Suppressor macrophage treated with lipopolysaccharide for 4 hours (primary cell): Measurements from ENCODE around the gene TDRD12.
"Not testable (repeated sequence)": the region's sequence is repeated elsewhere in the genome, so short reads cannot be mapped to it uniquely, and the experiment has no call there.

ENCODE experiments used
- DNase-seq: peaks from one replicate; pipeline ENCODE4 v3.0.0-alpha.2; 2020

TDRD12 gene

DNA sequence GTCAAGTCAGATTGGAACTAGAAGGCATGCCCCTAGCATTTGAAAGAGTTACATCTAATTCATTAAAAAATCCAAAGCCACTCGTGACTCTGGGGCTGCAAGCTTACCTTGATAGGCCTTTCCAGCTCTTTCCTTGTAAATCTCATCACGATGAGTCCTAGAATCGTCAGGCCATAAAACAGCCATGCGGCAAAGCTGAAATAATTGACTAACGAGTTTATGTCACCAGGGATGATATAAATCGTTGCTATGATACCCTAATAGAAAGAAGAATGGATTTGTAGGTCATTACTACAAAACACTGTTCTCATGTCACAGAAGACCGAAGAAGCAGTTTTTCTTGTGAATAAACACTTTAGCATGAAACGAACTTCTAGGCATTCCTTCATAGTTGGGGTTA is 122.5 kb downstream of the TDRD12 start:
- DNase-seq = no peak

DNA sequence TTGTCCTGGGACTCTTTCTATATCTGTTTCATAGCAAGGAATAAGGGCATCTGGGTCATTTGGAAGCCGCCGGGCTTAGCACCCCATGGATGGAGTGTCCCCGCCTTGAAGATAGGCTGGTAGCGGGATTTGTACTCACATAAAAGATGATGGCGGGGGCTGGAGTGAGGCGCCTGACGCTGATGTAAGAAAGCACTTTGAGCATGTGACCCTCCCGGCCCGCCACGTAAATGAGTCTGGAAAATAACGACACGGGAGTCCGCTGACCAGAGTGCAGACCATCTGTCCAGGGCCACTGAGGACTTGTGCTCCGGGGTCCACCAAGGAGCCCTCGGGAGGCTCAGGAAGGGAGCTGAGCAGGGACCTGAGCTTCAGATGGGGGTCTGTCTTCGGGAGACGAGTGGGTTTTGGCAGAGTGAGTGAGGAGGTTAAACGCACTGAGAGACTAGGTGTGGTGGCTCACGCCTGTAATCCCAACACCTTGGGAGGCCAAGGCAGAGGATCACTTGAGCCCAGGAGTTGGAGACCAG is 124.2 kb downstream of the TDRD12 start:
- DNase-seq = no peak

DNA sequence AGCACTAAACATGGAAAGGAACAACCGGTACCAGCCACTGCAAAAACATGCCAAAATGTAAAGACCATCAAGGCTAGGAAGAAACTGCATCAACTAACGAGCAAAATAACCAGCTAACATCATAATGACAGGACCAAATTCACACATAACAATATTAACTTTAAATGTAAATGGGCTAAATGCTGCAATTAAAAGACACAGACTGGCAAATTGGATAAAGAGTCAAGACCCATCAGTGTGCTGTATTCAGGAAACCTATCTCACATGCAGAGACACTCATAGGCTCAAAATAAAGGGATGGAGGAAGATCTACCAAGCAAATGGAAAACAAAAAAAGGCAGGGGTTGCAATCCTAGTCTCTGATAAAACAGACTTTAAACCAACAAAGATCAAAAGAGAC is 128.5 kb downstream of the TDRD12 start:
- DNase-seq = not testable (repeated sequence)

DNA sequence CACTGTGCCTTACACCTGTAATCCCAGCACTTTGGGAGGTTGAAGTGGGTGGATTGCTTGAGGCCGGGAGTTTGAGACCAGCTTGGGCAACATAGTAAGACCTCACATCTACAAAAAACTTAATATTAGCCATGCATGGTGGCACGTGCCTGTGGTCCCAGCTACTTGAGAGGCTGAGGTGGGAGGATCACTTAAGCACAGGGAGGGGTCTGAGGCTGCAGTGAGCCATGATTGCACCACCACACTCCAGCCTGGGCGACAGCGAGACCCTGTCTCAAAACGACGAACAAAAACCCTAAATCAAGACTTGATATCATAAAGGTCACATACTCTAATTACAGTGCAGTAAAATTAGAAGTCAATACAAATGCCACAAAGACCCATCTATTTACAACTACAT is 132.6 kb downstream of the TDRD12 start:
- DNase-seq = no peak

DNA sequence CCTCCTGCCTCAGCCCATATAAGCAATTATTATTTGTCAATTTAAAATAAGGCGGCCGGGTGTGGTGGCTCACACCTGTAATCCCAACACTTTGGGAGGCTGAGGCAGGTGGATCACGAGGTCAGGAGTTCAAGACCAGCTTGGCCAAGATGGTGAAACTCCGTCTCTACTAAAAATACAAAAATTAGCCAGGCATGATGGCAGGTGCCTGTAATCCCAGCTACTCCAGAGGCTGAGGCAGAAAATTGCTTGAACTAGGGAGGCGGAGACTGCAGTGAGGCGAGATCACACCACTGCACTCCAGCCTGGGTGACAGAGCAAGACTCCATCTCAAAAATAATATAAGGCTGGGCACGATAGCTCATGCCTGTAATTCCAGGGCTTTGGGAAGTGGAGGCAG is 137.3 kb downstream of the TDRD12 start:
- not testable (repeated sequence) for DNase-seq

GRCh38 chr19:32857584-32857983 is 138.0 kb downstream of the TDRD12 start:
- no peak for DNase-seq

- DNase-seq = no peak
Observed at GRCh38 chr19:32858155-32858554, 138.6 kb downstream of the TDRD12 start.

DNA sequence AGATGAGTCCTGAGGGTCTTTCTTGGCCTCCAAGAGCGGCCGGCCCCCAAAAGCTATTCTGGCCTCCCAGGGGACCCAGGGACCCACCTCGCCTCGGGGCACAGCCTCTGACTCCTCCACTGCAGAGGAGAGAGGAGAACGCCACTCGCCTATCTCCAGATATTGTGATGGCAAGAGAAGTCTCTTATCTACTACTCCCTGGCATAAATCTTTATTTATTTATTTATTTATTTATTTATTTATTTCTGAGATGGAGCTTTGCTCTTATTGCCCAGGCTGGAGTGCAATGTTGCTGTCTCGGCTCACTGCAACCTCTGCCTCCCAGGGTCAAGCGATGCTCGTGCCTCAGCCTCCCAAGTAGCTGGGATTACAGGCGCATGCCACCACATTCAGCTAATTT is 139.0 kb downstream of the TDRD12 start:
- DNase-seq = no peak

GRCh38 chr19:32859591-32859990 is 140.0 kb downstream of the TDRD12 start:
- DNase-seq = no peak

DNA sequence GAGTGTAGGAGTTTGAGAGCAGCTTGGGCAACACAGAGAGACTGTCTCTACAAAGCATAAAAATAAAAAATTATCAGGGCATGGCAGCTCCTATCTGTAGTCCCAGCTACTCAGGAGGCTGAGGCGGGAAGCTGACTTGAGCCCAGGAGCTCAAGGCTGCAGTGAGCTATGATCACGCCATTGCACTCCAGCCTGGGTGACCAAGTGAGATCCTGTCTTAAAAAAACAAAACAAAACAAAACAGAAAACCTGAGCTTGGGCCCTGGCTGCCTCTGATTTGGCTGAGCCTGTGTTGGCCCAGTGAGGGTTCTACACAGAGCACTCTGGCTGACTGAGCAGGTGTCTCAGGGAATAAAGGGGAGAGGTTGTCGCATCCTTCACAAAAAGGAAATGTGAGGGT is 142.0 kb downstream of the TDRD12 start:
- no peak for DNase-seq

DNA sequence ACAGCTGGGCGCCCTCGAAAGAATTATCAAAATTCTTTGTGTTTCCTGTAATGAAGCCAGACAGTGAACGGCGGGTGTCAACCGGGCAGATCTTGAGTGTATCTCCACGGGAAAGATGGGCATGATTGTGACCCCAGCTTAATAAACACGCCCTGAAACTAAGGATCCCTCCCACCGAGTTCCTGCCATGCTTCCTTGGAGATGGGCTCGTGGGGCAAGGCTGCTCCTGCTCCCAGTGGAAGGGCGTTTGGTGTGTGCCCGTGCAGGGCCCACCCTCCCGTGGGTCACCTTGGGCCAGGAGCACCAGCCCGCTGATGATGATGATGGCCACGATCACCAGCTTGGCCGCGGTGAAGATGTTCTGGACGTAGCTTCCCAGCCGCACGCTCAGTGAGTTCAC is 142.6 kb downstream of the TDRD12 start:
- DNase-seq = no peak

DNA sequence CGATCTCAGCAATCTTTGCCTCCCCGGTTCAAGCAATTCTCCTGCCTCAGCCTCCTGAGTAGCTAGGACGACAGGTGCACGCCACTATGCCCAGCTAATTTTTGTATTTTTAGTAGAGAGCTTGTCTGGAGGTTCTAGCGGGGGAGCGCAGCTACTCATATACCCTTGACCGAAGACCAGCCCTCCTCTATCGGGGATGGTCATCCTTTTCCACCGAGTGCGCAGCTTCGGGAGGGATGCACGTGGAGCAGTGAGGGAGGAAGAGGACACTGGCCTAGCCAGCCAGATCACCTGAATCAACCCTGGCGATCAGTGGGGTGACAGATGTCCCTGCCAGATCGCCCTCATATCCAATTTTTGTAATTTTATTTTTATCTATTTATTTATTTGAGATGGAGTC is 143.2 kb downstream of the TDRD12 start:
- no peak for DNase-seq

DNA sequence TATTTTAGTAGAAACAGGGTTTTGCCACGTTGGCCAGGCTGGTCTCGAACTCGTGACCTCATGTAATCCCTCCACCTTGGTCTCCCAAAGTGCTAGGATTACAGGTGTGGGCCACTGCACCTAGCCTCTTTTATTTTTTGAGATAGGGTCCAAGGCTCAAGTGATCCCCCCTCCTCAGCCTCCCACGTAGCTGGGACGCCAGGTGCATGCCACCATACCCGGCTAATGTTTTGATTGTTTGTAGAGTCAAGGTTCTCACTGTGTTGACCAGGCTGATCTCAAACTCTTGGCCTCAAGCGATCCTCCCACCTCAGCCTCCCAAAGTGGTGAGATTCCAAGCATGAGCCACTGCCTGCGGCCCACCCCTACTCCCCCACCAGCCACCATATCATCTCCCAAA is 143.7 kb downstream of the TDRD12 start:
- DNase-seq = no peak

GRCh38 chr19:32863841-32864240 is 144.3 kb downstream of the TDRD12 start:
- DNase-seq = no peak

DNA sequence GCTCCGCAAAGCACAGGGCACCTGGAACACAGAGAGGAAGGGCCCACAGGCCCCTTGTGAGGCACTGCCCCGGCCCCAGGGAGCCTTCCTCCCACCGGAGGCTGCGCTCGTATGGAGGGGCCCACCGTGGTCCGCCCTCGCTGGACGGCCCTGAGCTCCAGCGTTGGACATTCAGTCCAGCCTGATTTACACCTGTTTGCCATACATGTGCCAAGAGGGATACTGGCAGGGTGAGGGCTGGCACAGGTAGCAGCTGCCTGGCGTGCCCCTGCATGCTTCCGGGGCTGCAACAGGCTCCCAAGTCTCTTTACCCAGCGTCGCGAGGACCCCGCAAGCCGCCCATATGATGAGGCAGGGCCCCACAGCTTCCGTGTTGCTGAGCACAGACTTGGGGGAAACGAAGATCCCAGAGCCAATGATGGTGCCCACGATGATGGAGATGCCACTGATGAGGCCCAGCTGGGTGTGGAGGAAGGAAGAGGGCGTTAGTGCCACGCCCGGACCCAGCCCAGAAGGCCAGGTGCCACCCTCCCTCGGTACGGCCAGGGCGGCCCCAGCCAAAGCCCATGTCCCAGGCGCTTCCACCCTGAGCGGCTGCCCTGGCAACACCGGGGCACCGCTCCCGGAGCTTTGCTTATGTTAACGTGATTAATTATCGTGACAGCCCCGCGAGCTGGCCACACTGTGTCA is 144.9 kb downstream of the TDRD12 start:
- DNase-seq = no peak

DNA sequence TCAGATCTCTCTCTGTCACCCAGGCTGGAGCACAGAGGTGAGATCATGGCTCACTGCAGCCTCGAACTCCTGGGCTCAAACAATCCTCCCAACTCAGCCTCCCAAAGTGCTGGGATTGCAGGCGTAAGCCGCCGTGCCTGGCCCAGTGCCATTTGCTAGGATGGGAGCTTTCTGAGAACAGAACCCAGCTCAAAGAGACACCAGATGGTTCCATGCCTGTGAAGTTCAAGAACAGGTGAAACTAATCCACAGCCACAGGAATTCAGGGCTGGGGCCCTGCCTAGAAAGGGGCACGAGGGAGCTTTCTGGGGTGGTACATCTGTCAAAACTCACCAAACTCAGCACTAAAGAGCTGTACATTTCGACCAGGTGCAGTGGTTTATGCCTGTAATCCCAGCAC is 145.8 kb downstream of the TDRD12 start:
- no peak for DNase-seq

DNA sequence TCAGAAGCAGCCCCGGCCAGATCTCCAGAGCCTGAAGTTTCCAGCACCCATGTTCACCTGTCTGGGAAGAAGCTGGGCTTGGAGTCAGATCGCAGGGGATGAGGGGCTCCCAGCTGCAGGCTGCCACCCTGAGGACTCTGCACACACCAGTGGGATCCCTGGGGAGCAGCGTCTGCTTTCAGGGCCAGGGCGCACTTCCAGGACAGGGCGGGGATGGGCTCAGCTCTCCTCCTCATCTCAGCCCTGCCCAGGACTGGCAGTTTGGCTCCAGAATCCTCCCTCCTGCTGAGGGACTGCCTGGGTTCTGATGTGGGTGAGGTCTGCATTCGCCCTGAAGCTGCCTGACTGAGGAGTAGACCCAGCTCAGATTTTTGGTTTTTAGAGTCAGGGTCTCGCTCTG is 146.5 kb downstream of the TDRD12 start:
- no peak for DNase-seq

GRCh38 chr19:32866564-32867265 is 147.1 kb downstream of the TDRD12 start:
- no peak for DNase-seq

GRCh38 chr19:32867436-32867835 is 147.9 kb downstream of the TDRD12 start:
- not testable (repeated sequence) for DNase-seq

DNA sequence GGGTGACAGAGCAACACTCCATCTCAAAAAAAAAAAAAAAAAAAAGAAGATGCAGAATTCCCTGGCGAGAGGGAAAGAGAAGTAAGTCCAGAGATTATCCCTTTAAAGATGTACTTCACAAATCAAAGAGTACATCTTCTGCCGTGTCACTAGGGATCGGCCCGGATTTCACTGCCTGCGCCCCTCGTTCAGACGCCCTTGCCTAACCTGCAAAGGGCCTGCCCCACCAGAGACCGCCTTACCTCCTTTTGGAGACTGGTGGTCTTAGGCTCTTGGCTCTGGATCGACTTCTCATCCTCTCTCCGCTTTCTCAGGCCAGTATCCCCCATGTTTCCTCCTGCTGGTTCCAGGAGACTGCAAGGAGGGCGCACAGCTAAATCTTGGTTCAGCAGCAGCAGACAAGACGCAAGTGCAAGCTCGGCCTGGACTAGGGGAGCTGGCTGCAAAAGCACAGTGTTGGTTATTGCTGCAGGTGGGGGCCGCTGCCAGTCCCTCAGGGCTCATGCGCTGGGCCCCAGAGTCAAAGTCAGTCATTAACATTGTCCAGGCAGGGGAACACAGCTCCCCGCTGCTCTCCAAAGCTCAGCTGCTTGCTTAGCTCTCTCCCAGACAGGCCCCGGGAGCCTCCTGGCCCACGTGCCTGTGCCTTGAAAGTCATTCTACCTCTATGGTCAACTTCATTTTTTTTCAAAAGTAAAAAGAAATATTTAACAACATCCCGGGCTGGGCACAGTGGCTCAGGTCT is 148.8 kb downstream of the TDRD12 start:
- no peak for DNase-seq

GRCh38 chr19:32869369-32869965 is 149.9 kb downstream of the TDRD12 start, which contains the start of gene SLC7A9:
SLC7A9 (minus strand) TSS chr19:32869767; CDS start chr19:32868534, 1,233 bp downstream.
- no peak for DNase-seq

DNA sequence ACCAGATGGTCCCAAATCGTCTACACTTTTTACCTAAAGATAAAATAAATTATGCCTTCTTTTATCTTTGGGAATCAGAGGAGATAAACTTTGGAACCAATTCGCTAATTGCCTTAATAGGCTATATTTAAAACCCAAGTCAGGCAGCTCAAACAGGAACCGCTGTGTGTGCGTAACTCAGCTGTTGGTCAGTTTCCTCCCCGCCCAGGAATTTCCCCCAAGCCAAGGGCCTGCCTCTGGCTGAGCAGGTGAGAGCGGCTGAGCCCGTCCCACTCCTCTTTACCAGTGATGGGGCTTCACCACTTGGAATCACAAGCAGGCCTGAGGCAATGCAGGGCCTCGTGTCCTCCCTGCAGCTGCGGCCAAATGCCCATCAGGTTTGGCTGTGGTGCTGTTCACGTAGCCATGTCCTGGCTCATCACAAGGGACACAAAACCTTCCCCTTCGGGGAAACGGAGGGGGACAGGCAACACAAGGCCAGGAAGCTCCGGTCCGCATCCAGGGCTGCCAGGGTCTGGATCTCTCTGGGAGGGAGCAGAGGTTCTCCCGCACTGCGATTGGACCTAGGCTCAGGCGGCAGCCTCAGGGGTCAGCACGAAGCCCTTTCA is 150.5 kb downstream of the TDRD12 start:
- DNase-seq = no peak

DNA sequence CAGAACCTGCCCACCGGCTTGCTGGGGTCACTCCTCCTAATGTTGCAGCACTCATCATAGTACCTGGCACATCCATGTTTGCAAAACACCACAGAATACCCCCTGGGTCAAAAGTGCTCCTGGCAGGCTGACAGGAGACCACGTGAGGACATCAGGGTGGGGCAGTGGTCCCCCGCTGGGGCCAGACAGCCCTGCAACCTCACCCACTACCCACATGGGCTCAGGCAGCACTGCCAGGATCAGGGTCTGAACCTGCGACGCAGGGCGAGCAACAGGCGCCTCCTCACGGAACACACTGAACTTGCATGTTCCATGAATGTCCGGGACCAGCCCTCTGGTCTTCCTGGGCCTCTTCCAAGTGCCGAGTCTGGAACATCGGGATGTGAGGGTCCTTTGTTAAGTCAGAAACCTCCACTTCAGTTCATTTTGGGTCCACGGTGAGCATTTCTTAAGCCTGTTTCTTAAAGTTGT is 151.4 kb downstream of the TDRD12 start:
- DNase-seq = no peak
